MM.1S (cell line): ENCODE results near the gene CTNS.

Experiments used
- CTCF ChIP-seq: fragments of 300-600 bp; sonication (generic); IDR thresholded peaks from 2 replicates; pipeline ENCODE4 v1.5.1; 2016; ENCODE audit warnings: antibody characterized with exemption, low read length, mixed read lengths
- EZH2 ChIP-seq: fragments of 300-600 bp; sonication (generic); optimal IDR thresholded peaks from 2 replicates; pipeline ENCODE3; 2017; ENCODE audit warnings: low read depth, mild to moderate bottlenecking, antibody characterized with exemption, low read length, mixed read lengths

- TF ChIP-seq CTCF (no peak), EZH2 (no peak)
Measured at GRCh38 chr17:3609689-3610088, 26.9 kb upstream of the CTNS start.
